Measurements from ENCODE around the gene WDR91. TPM values are rescaled to one million over a fixed set of nuclear protein-coding genes. Genes with fewer than 3 reads are reported as not detected.

WDR91 gene
- 10 to 100 TPM in 6 of 10 donors, 1 to 10 TPM in 4; 6.7 to 14.3 (median 10.3) TPM for polyA plus RNA-seq (ENCODE audit: insufficient read length in 10 of 10)
- long read RNA-seq, donor 1, partial matches to known transcripts = 0 of 1 reads
- long read RNA-seq, donor 1, other reads (novel, unspliced or antisense) = 0 of 1 reads
- long read RNA-seq, donor 2, full-length matches to known transcripts = 1 of 1 reads
- long read RNA-seq, donor 2, partial matches to known transcripts = 0 of 1 reads
- long read RNA-seq, donor 2, other reads (novel, unspliced or antisense) = 0 of 1 reads
- long read RNA-seq, donor 3 = 0 reads
- long read RNA-seq, donor 4 = 0 reads
- long read RNA-seq, donor 5, partial matches to known transcripts = 9 of 9 reads
- long read RNA-seq, donor 5, other reads (novel, unspliced or antisense) = 0 of 9 reads
- long read RNA-seq, donor 6, full-length matches to known transcripts = 3 of 3 reads
- long read RNA-seq, donor 6, partial matches to known transcripts = 0 of 3 reads
- long read RNA-seq, donor 6, other reads (novel, unspliced or antisense) = 0 of 3 reads
- long read RNA-seq, donor 7, partial matches to known transcripts = 0 of 1 reads
- long read RNA-seq, donor 7, other reads (novel, unspliced or antisense) = 0 of 1 reads
- long read RNA-seq, donor 8 = 0 reads
- long read RNA-seq, donor 9 = 0 reads

GRCh38 chr7:135211179-135211945 lies at the start of gene WDR91:
TSS of gene WDR91 (minus strand) at chr7:135211526. CDS start at chr7:135211502, 24 bp downstream.
- DNase-seq = peak; percentile 93 to 97 (median 95)

- no peak for DNase-seq
Measured at GRCh38 chr7:135260470-135260869, 49.1 kb upstream of the WDR91 start.

- DNase-seq = no peak
Measured at GRCh38 chr7:135259702-135260101, 48.4 kb upstream of the WDR91 start.

GRCh38 chr7:135258585-135258984 lies 47.3 kb upstream of the WDR91 start:
- DNase-seq = no peak

- no peak for DNase-seq
Measured at GRCh38 chr7:135257790-135258189, 46.5 kb upstream of the WDR91 start.

- DNase-seq = peak; percentile 38 to 72 (median 59)
Measured at GRCh38 chr7:135253851-135254771, 42.8 kb upstream of the WDR91 start.

GRCh38 chr7:135251496-135252391 lies 40.4 kb upstream of the WDR91 start:
- DNase-seq = no peak

GRCh38 chr7:135248546-135248945 lies 37.2 kb upstream of the WDR91 start:
- DNase-seq = no peak

GRCh38 chr7:135247746-135248471 lies 36.6 kb upstream of the WDR91 start:
- no peak for DNase-seq

GRCh38 chr7:135246191-135246825 lies 35.0 kb upstream of the WDR91 start:
- no peak for DNase-seq

GRCh38 chr7:135245226-135246190 lies 34.2 kb upstream of the WDR91 start:
- DNase-seq = no peak

GRCh38 chr7:135242096-135242684 lies 30.9 kb upstream of the WDR91 start:
- DNase-seq = no peak

GRCh38 chr7:135240441-135240840 lies 29.1 kb upstream of the WDR91 start:
- peak in 2 of 3 donors; percentile 4 to 31 for DNase-seq

GRCh38 chr7:135239263-135239662 lies 27.9 kb upstream of the WDR91 start:
- DNase-seq = no peak

- DNase-seq = no peak
Measured at GRCh38 chr7:135238112-135238744, 26.9 kb upstream of the WDR91 start.

GRCh38 chr7:135236727-135237126 lies 25.4 kb upstream of the WDR91 start:
- no peak for DNase-seq

- DNase-seq = no peak
Measured at GRCh38 chr7:135235841-135236240, 24.5 kb upstream of the WDR91 start.

All from muscle of back (tissue), 13 donors.